WTC11 (cell line): Measurements from ENCODE around the gene MOGAT2. TPM values are rescaled to one million over a fixed set of nuclear protein-coding genes. Genes with fewer than 3 reads are reported as not detected.

Experiments used
- ATAC-seq: fragments of 200-7000 bp; cut with Tn5 transposase; 2 replicates; pipeline ENCODE4 v1.10.0; 2021; ENCODE audit warnings: mild to moderate bottlenecking, moderate library complexity
- CTCF ChIA-PET: fragments of 300-600 bp; sonication (Branson Sonifier 250); formaldehyde crosslinking; loops from one replicate; lab custom pipeline; 2021; ENCODE audit warnings: antibody characterized with exemption; lab: Charles Lee
- POLR2A ChIA-PET: fragments of 350-600 bp; sonication (Branson Sonifier 250); formaldehyde crosslinking; loops from one replicate; lab custom pipeline; 2021; ENCODE audit warnings: antibody characterized with exemption; lab: Charles Lee
- DNase-seq: peaks from one replicate; pipeline ENCODE4 v3.0.0; 2021; ENCODE audit warnings: low spot score
- H3K27ac Mint-ChIP-seq: 2 replicates; pipeline ENCODE4 v1.8.0; 2021; ENCODE audit warnings: mixed read lengths
- H3K27me3 Mint-ChIP-seq: 2 replicates; pipeline ENCODE4 v1.8.0; 2021; ENCODE audit warnings: low read depth, mild to moderate bottlenecking, moderate library complexity, mixed read lengths
- H3K36me3 Mint-ChIP-seq: 2 replicates; pipeline ENCODE4 v1.8.0; 2021; ENCODE audit warnings: mixed read lengths
- H3K4me1 Mint-ChIP-seq: 2 replicates; pipeline ENCODE4 v1.8.0; 2022; ENCODE audit warnings: mixed read lengths
- H3K4me3 Mint-ChIP-seq: 2 replicates; pipeline ENCODE4 v1.8.0; 2021; ENCODE audit warnings: mild to moderate bottlenecking, moderate library complexity, mixed read lengths
- H3K9me3 Mint-ChIP-seq: 2 replicates; pipeline ENCODE4 v1.8.0; 2021; ENCODE audit warnings: mixed read lengths
- FOXP1 ChIP-seq: sonication (generic); formaldehyde crosslinking; IDR thresholded peaks from 2 replicates; pipeline ENCODE4 v1.8.0; 2022; ENCODE audit warnings: missing genetic modification reagents, mild to moderate bottlenecking, moderate library complexity, borderline replicate concordance
- HMGA2 ChIP-seq: fragments of 250-450 bp; sonication (Bioruptor Pico); IDR thresholded peaks from 2 replicates; pipeline ENCODE4 v1.4.0; 2021; ENCODE audit warnings: mild to moderate bottlenecking, moderate library complexity
- JAZF1 ChIP-seq: fragments of 250-450 bp; sonication (Bioruptor Pico); IDR thresholded peaks from 2 replicates; pipeline ENCODE4 v1.9.0; 2021; ENCODE audit warnings: moderate library complexity, mild to moderate bottlenecking, inconsistent platforms
- JUN ChIP-seq: sonication (generic); formaldehyde crosslinking; IDR thresholded peaks from 2 replicates; pipeline ENCODE4 v1.8.0; 2023; ENCODE audit warnings: mild to moderate bottlenecking, missing genetic modification reagents
- NR3C1 ChIP-seq: sonication (generic); formaldehyde crosslinking; conservative IDR thresholded peaks from 2 replicates; pipeline ENCODE4 v1.8.1; 2023; ENCODE audit warnings: low read depth, mild to moderate bottlenecking, missing genetic modification reagents
- RELA ChIP-seq: sonication (generic); formaldehyde crosslinking; IDR thresholded peaks from 2 replicates; pipeline ENCODE4 v1.8.1; 2022; ENCODE audit warnings: missing genetic modification reagents, mild to moderate bottlenecking, borderline replicate concordance
- RORB ChIP-seq: fragments of 250-450 bp; sonication (Bioruptor Pico); IDR thresholded peaks from 2 replicates; pipeline ENCODE4 v1.9.0; 2021; ENCODE audit warnings: mild to moderate bottlenecking
- SMAD3 ChIP-seq: sonication (generic); formaldehyde crosslinking; IDR thresholded peaks from 2 replicates; pipeline ENCODE4 v1.8.0; 2022; ENCODE audit warnings: missing genetic modification reagents, mild to moderate bottlenecking, borderline replicate concordance
- TEAD4 ChIP-seq: sonication (generic); formaldehyde crosslinking; IDR thresholded peaks from 2 replicates; pipeline ENCODE4 v1.8.0; 2022; ENCODE audit warnings: mild to moderate bottlenecking, missing genetic modification reagents
- TP53 ChIP-seq: sonication (generic); formaldehyde crosslinking; IDR thresholded peaks from 2 replicates; pipeline ENCODE4 v1.8.1; 2023; ENCODE audit warnings: mild to moderate bottlenecking, missing genetic modification reagents
- ZBTB21 ChIP-seq: sonication (generic); formaldehyde crosslinking; IDR thresholded peaks from 2 replicates; pipeline ENCODE4 v1.8.1; 2023; ENCODE audit warnings: mild to moderate bottlenecking, missing genetic modification reagents, borderline replicate concordance
- ZNF317 ChIP-seq: sonication (generic); formaldehyde crosslinking; IDR thresholded peaks from 2 replicates; pipeline ENCODE4 v1.8.1; 2023; ENCODE audit warnings: low read depth, mild to moderate bottlenecking, moderate library complexity, missing genetic modification reagents, borderline replicate concordance
- ZNF416 ChIP-seq: fragments of 250-450 bp; sonication (Bioruptor Pico); IDR thresholded peaks from 2 replicates; pipeline ENCODE4 v1.9.0; 2021; ENCODE audit warnings: mild to moderate bottlenecking, inconsistent platforms
- total RNA-seq: library from RNA; stranded (reverse); gene quantifications from 3 replicates; pipeline ENCODE4 v1.2.3, GENCODE V29; 2021
- TF ChIP-seq, protein P1 (sequence below): sonication (generic); formaldehyde crosslinking; IDR thresholded peaks from 2 replicates; pipeline ENCODE4 v1.8.0; 2022; ENCODE audit warnings: mild to moderate bottlenecking, missing genetic modification reagents
- TF ChIP-seq, protein P2 (sequence below): sonication (generic); formaldehyde crosslinking; IDR thresholded peaks from 2 replicates; pipeline ENCODE4 v1.8.1; 2023; ENCODE audit warnings: mild to moderate bottlenecking, missing genetic modification reagents, moderate library complexity
- TF ChIP-seq, protein P3 (sequence below): sonication (generic); formaldehyde crosslinking; IDR thresholded peaks from 2 replicates; pipeline ENCODE4 v1.8.0; 2023; ENCODE audit warnings: missing genetic modification reagents, mild to moderate bottlenecking, borderline replicate concordance
- TF ChIP-seq, protein P4 (sequence below): sonication (generic); formaldehyde crosslinking; IDR thresholded peaks from 2 replicates; pipeline ENCODE4 v1.8.1; 2023; ENCODE audit warnings: mild to moderate bottlenecking, moderate library complexity, missing genetic modification reagents

The MOGAT2 gene
- total RNA-seq, 1 experiment from 2014 or later = not detected

DNA sequence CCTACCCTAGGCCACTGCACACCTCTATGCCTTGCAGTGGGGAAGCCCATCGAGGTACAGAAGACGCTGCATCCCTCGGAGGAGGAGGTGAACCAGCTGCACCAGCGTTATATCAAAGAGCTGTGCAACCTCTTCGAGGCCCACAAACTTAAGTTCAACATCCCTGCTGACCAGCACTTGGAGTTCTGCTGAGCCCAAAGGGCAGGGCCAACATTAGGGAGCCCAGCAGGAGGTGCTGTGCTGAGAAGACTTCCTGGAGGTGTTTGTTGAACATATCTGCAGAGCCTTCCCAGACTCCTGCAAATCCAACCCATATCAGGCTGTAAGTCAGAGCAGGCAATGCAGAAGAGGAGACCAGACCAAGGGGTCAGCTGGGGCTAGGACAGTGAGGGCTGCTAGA, 13.5 kb downstream of the MOGAT2 start:
- Mint-ChIP-seq H3K4me1 (0 out of 2 replicates have a peak, but pooled peaks cover 3% of the 10 kb centered on the region), H3K4me3 (no peak overlapping the region), H3K27me3 (no peaks in the 10 kb centered on the region; the same call in 1 of the 2 replicates), H3K36me3 (no peaks in the 10 kb centered on the region), H3K27ac (no peak overlapping the region), H3K9me3 (no peaks in the 10 kb centered on the region)
- no peak for DNase-seq
- ChIA-PET POLR2A (no interaction called here), CTCF (no interaction called here)
- no peak for ATAC-seq
- TF ChIP-seq, protein P1, sequence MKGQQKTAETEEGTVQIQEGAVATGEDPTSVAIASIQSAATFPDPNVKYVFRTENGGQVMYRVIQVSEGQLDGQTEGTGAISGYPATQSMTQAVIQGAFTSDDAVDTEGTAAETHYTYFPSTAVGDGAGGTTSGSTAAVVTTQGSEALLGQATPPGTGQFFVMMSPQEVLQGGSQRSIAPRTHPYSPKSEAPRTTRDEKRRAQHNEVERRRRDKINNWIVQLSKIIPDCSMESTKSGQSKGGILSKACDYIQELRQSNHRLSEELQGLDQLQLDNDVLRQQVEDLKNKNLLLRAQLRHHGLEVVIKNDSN (CRISPR knock-in tag) = no peak
- TF ChIP-seq ZBTB21 (CRISPR knock-in tag) (no peak), ZNF317 (CRISPR knock-in tag) (no peak), RELA (CRISPR knock-in tag) (no peak)

DNA sequence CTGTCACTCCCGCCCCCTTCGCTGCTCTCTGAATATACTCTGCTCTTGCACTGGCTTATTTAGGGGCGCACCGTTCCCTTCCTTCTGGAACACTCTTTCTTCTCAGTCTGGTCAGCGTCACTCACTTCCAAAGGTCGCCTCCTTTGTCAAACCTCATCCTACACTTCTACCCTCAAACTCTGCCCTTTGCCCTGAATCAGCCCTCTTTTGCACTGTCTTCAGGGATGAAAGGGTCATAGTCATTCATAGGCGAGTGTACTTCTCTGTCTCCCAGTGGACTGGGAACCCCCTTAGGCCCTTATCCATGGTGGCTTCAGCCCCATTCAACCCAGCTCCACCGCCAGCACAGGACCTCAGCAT, 15.4 kb downstream of the MOGAT2 start:
- Mint-ChIP-seq H3K36me3 (no peaks in the 10 kb centered on the region), H3K4me3 (no peak overlapping the region), H3K4me1 (0 out of 2 replicates have a peak, but pooled peaks cover 3% of the 10 kb centered on the region), H3K27ac (no peak overlapping the region), H3K27me3 (no peaks in the 10 kb centered on the region; the same call in 1 of the 2 replicates), H3K9me3 (no peaks in the 10 kb centered on the region)
- ATAC-seq (no peak), DNase-seq (no peak)
- TF ChIP-seq ZBTB21 (CRISPR knock-in tag) (no peak), ZNF416 (CRISPR knock-in tag) (no peak), NR3C1 (no peak), RORB (CRISPR knock-in tag) (no peak), JUN (CRISPR knock-in tag) (no peak), FOXP1 (CRISPR knock-in tag) (no peak), SMAD3 (CRISPR knock-in tag) (no peak), ZNF317 (CRISPR knock-in tag) (no peak), TEAD4 (CRISPR knock-in tag) (no peak), HMGA2 (no peak), TP53 (no peak), JAZF1 (CRISPR knock-in tag) (no peak)
- TF ChIP-seq, protein P2, sequence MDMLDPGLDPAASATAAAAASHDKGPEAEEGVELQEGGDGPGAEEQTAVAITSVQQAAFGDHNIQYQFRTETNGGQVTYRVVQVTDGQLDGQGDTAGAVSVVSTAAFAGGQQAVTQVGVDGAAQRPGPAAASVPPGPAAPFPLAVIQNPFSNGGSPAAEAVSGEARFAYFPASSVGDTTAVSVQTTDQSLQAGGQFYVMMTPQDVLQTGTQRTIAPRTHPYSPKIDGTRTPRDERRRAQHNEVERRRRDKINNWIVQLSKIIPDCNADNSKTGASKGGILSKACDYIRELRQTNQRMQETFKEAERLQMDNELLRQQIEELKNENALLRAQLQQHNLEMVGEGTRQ = no peak
- TF ChIP-seq, protein P3, sequence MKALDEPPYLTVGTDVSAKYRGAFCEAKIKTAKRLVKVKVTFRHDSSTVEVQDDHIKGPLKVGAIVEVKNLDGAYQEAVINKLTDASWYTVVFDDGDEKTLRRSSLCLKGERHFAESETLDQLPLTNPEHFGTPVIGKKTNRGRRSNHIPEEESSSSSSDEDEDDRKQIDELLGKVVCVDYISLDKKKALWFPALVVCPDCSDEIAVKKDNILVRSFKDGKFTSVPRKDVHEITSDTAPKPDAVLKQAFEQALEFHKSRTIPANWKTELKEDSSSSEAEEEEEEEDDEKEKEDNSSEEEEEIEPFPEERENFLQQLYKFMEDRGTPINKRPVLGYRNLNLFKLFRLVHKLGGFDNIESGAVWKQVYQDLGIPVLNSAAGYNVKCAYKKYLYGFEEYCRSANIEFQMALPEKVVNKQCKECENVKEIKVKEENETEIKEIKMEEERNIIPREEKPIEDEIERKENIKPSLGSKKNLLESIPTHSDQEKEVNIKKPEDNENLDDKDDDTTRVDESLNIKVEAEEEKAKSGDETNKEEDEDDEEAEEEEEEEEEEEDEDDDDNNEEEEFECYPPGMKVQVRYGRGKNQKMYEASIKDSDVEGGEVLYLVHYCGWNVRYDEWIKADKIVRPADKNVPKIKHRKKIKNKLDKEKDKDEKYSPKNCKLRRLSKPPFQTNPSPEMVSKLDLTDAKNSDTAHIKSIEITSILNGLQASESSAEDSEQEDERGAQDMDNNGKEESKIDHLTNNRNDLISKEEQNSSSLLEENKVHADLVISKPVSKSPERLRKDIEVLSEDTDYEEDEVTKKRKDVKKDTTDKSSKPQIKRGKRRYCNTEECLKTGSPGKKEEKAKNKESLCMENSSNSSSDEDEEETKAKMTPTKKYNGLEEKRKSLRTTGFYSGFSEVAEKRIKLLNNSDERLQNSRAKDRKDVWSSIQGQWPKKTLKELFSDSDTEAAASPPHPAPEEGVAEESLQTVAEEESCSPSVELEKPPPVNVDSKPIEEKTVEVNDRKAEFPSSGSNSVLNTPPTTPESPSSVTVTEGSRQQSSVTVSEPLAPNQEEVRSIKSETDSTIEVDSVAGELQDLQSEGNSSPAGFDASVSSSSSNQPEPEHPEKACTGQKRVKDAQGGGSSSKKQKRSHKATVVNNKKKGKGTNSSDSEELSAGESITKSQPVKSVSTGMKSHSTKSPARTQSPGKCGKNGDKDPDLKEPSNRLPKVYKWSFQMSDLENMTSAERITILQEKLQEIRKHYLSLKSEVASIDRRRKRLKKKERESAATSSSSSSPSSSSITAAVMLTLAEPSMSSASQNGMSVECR = no peak
- TF ChIP-seq, protein P4, sequence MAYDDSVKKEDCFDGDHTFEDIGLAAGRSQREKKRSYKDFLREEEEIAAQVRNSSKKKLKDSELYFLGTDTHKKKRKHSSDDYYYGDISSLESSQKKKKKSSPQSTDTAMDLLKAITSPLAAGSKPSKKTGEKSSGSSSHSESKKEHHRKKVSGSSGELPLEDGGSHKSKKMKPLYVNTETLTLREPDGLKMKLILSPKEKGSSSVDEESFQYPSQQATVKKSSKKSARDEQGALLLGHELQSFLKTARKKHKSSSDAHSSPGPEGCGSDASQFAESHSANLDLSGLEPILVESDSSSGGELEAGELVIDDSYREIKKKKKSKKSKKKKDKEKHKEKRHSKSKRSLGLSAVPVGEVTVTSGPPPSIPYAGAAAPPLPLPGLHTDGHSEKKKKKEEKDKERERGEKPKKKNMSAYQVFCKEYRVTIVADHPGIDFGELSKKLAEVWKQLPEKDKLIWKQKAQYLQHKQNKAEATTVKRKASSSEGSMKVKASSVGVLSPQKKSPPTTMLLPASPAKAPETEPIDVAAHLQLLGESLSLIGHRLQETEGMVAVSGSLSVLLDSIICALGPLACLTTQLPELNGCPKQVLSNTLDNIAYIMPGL = no peak
- ChIA-PET POLR2A (no interaction called here), CTCF (no interaction called here)
